Measurements from ENCODE around the gene TRAPPC12. TPM values are rescaled to one million over a fixed set of nuclear protein-coding genes. Genes with fewer than 3 reads are reported as not detected.

TRAPPC12 gene
- total RNA-seq, 1 experiment from 2014 or later, result 85.0 TPM

DNA sequence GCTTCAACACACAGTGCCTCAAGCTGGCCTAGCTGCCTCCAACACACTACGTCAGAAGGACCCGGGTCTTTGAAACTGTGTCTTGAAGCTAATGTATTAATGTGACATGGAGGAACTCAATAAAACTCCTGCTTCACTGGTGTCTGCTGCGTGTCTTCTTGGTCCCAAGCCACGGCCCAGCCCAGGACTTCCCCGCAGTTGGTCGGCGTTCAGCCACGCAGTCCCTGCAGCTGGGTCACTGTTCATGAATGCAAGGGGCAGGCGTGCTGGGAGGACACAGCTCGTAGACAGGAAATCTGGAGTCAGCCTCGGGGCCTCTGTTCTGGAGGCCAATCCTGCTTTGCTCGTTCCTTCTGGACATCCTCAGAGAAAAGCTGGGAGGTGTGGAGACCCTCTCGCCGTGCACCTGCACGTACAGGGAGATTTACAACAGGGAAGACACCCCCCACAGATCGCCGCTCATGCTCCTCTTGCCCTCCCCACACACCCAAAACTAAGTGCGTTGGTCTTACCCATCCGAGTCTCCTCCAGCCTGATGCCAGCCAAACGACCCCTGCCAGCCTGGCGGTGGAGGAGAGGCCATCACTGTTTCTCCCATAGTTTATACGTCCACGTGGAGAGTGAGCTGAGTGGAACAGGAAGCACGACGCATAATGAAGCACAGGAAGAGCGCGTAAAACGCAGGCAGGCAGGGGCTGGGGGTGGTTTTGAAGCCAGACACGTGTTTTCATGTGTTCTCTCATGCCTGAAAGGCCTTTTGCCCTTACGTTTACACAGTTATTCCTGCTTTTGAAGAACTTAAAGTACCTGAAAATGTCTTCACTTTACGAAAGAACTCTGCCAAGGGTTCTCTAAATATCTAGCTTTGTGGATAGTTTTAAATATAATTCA lies 100.2 kb downstream of the TRAPPC12 start:
- peaks cover 12% of the 10 kb centered on the region for H3K4me1 ChIP-seq
- peaks cover 38% of the 10 kb centered on the region for H3K36me3 Mint-ChIP-seq (ENCODE audit: insufficient read depth, unreplicated experiment)
- H3K27me3 ChIP-seq (replicated peaks; ENCODE audit: control insufficient read depth, insufficient read depth, low read length), result no peaks in the 10 kb centered on the region
- H3K9me3 ChIP-seq, result no peaks in the 10 kb centered on the region
- H3K9me3 Mint-ChIP-seq (ENCODE audit: unreplicated experiment), result no peaks in the 10 kb centered on the region
- H3K27me3 Mint-ChIP-seq (ENCODE audit: insufficient read depth, unreplicated experiment), result no peaks in the 10 kb centered on the region
- no peak overlapping the region for H3K4me3 Mint-ChIP-seq (ENCODE audit: unreplicated experiment)
- H3K4me3 ChIP-seq (ENCODE audit: low read depth, low read length), result no peak overlapping the region
- DNase-seq, result no peak
- 0 out of 2 replicates have a peak, but pooled peaks cover 1% of the 10 kb centered on the region for H3K36me3 ChIP-seq (ENCODE audit: control insufficient read depth, insufficient read depth, low read length)
- TF ChIP-seq CTCF (IDR thresholded peaks at IDR 0.05; ENCODE audit: insufficient read depth in 1 of 2, low read depth in 1 of 2, low read length in 1 of 2, severe bottlenecking in 1 of 2, unreplicated experiment in 1 of 2), result no peak
- CTCF ChIA-PET, result no interaction called here
- no TSS peak for BruUV-seq (replicated peaks)
- no peak overlapping the region for H3K27ac Mint-ChIP-seq (ENCODE audit: unreplicated experiment)
- peaks cover 10% of the 10 kb centered on the region for H3K4me1 Mint-ChIP-seq (ENCODE audit: low read depth, unreplicated experiment)
- intact Hi-C loops (cut with micrococcal nuclease; ENCODE audit: unreplicated experiment), result no loop called here
- POLR2A ChIA-PET, result interaction anchor here (0.6 kb wide), 1 partner anchor 157 kb away, joined by 3 read pairs; no protein-coding TSS in a partner anchor

DNA sequence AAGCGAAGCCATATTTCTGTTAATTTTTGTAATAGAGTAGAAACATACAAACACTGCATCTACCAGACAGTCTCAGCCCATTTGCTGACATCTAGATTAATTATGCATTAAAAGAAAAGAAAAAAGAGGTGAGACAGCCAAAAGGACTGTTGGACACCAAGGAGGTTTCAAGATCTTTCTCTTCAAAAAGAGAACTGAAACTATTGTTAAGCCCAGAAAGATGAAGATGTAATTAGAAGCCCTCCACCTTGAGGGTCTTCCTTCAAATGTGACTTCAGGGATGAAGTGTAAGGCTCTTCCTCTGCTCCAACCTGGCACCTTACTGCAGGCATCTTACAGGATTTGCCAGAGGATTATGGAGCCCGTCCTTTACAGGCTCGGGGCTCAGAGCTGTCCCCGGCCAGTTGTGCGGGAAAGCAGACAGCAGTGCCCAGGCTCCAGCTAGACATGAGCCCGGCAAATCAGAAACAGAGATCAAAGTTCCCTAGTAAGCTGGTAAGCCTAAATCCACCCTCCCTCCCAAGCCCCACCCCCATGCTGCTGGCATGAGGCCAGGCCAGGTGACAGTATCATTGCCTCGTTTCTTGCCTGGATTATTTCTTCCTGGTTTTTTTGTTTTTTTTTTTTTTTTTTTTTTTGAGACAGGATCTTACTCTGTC lies 101.0 kb downstream of the TRAPPC12 start:
- DNase-seq, result peak; percentile 43 to 59
- Mint-ChIP-seq H3K36me3 (ENCODE audit: insufficient read depth, unreplicated experiment) (peaks cover 38% of the 10 kb centered on the region), H3K4me1 (ENCODE audit: low read depth, unreplicated experiment) (peaks cover 10% of the 10 kb centered on the region), H3K27me3 (ENCODE audit: insufficient read depth, unreplicated experiment) (no peaks in the 10 kb centered on the region), H3K4me3 (ENCODE audit: unreplicated experiment) (no peak overlapping the region), H3K9me3 (ENCODE audit: unreplicated experiment) (no peaks in the 10 kb centered on the region), H3K27ac (ENCODE audit: unreplicated experiment) (peak overlapping the region; percentile 48)
- ChIA-PET CTCF (interaction anchor here (0.7 kb wide), 1 partner anchor 78 kb away, joined by 4 read pairs; no protein-coding TSS in a partner anchor), POLR2A (no interaction called here)
- Histone ChIP-seq H3K27me3 (replicated peaks; ENCODE audit: control insufficient read depth, insufficient read depth, low read length) (no peaks in the 10 kb centered on the region), H3K9me3 (no peaks in the 10 kb centered on the region), H3K36me3 (ENCODE audit: control insufficient read depth, insufficient read depth, low read length) (0 out of 2 replicates have a peak, but pooled peaks cover 1% of the 10 kb centered on the region), H3K4me3 (ENCODE audit: low read depth, low read length) (no peak overlapping the region), H3K4me1 (peaks cover 12% of the 10 kb centered on the region)
- TF ChIP-seq CTCF (IDR thresholded peaks at IDR 0.05; ENCODE audit: insufficient read depth in 1 of 2, low read depth in 1 of 2, low read length in 1 of 2, severe bottlenecking in 1 of 2, unreplicated experiment in 1 of 2), result no peak
- intact Hi-C loops (cut with micrococcal nuclease; ENCODE audit: unreplicated experiment), result no loop called here
- no TSS peak for BruUV-seq (replicated peaks)

DNA sequence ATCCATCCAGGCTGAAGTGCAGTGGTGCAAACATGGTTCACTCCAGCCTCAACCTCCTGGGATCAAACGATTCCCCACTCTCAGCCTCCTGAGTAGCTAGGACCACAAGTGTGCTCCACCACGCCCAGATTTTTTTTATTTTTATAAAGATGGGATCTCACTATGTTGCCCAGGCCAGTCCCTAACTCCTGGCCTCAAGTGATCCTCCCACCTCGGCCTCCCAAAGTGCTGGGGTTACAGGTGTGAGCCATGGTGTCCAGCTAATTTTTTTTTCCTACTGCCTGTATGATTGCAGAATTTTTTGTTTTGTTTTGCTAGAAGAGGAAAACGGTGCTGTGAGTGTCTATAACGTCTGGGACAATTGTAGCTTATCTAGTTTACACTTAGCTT lies 101.5 kb downstream of the TRAPPC12 start:
- H3K9me3 Mint-ChIP-seq (ENCODE audit: unreplicated experiment), result no peaks in the 10 kb centered on the region
- Histone ChIP-seq H3K9me3 (no peaks in the 10 kb centered on the region), H3K4me3 (ENCODE audit: low read depth, low read length) (no peak overlapping the region), H3K27me3 (replicated peaks; ENCODE audit: control insufficient read depth, insufficient read depth, low read length) (no peaks in the 10 kb centered on the region), H3K36me3 (ENCODE audit: control insufficient read depth, insufficient read depth, low read length) (0 out of 2 replicates have a peak, but pooled peaks cover 1% of the 10 kb centered on the region), H3K4me1 (peaks cover 12% of the 10 kb centered on the region)
- no peak overlapping the region for H3K27ac Mint-ChIP-seq (ENCODE audit: unreplicated experiment)
- intact Hi-C loops (cut with micrococcal nuclease; ENCODE audit: unreplicated experiment), result no loop called here
- ChIA-PET CTCF (interaction anchor here (0.7 kb wide), 1 partner anchor 562 kb away, joined by 3 read pairs; no protein-coding TSS in a partner anchor), POLR2A (no interaction called here)
- no peak for TF ChIP-seq CTCF (IDR thresholded peaks at IDR 0.05; ENCODE audit: insufficient read depth in 1 of 2, low read depth in 1 of 2, low read length in 1 of 2, severe bottlenecking in 1 of 2, unreplicated experiment in 1 of 2)
- no peaks in the 10 kb centered on the region for H3K27me3 Mint-ChIP-seq (ENCODE audit: insufficient read depth, unreplicated experiment)
- no peak overlapping the region for H3K4me3 Mint-ChIP-seq (ENCODE audit: unreplicated experiment)
- peaks cover 10% of the 10 kb centered on the region for H3K4me1 Mint-ChIP-seq (ENCODE audit: low read depth, unreplicated experiment)
- DNase-seq, result no peak
- no TSS peak for BruUV-seq (replicated peaks)
- H3K36me3 Mint-ChIP-seq (ENCODE audit: insufficient read depth, unreplicated experiment), result peaks cover 36% of the 10 kb centered on the region

Data from Caco-2 (cell line).